Breast epithelium (tissue), 4 donors: ENCODE results near the gene GLIS1. TPM values are rescaled to one million over a fixed set of nuclear protein-coding genes. Genes with fewer than 3 reads are reported as not detected.

ENCODE experiments used
- DNase-seq, 2 donors: peaks; one replicate each; pipeline ENCODE4 v3.0.0-alpha.2; 2019; ENCODE audit warnings: low spot score in 2 of 2
- H3K27ac ChIP-seq, 2 donors: fragments of 200-600 bp; sonication (generic) in 1 of 2; one replicate each; pipeline ENCODE4 v1.5.1; 2016 to 2019; ENCODE audit warnings: mild to moderate bottlenecking in 1 of 2
- H3K27me3 ChIP-seq, 2 donors: fragments of 200-600 bp; sonication (generic) in 1 of 2; one replicate each; pipeline versions ENCODE4 v1.5.1 to v1.6.0; 2017 to 2019; ENCODE audit warnings: control low read depth in 1 of 2, mild to moderate bottlenecking in 1 of 2
- H3K36me3 ChIP-seq: fragments of 200-600 bp; one replicate; pipeline ENCODE4 v1.5.1; 2019
- H3K4me1 ChIP-seq, 2 donors: fragments of 200-600 bp; sonication (generic); one replicate each; pipeline ENCODE4 v1.5.1; 2016 to 2019; ENCODE audit warnings: control low read depth in 1 of 2
- H3K4me3 ChIP-seq, 3 donors: fragments of 200-600 bp; sonication (generic); 1 replicate in 2 of 3; 2 replicates in 1 of 3; pipeline ENCODE4 v1.5.1; 2016 to 2019; ENCODE audit warnings: mild to moderate bottlenecking in 3 of 3, moderate library complexity in 2 of 3
- H3K9me3 ChIP-seq, 2 donors: fragments of 200-600 bp; sonication (generic) in 1 of 2; one replicate each; pipeline ENCODE4 v1.5.1; 2016 to 2019; ENCODE audit warnings: control low read depth in 1 of 2
- POLR2A ChIP-seq: fragments of 450-650 bp; IDR thresholded peaks from one replicate; pipeline ENCODE4 v1.6.1; 2016; ENCODE audit warnings: antibody characterized with exemption, mild to moderate bottlenecking, moderate library complexity
- POLR2AphosphoS5 ChIP-seq, 3 donors: sonication (generic); formaldehyde crosslinking; IDR thresholded peaks; one replicate each; pipeline ENCODE4 v1.6.1; 2017; ENCODE audit warnings: antibody characterized with exemption in 3 of 3
- intact Hi-C: fragments of 100-400 bp; cut with DNase I; formaldehyde crosslinking; loops from one replicate; pipeline ENCODE4 v1.15.1; 2023; ENCODE audit warnings: low total_unique reads
- total RNA-seq, 3 donors: library from RNA; depleted of rRNA; stranded (reverse); fragments of >200 nt; gene quantifications; one replicate each; pipeline ENCODE4 v1.1.0, GENCODE V29; 2016
- TF ChIP-seq, protein P1 (sequence below), 3 donors: fragments of 450-650 bp; IDR thresholded peaks; one replicate each; pipeline ENCODE4 v1.5.1; 2016 to 2017; ENCODE audit warnings: antibody characterized with exemption in 3 of 3, mild to moderate bottlenecking in 3 of 3, moderate library complexity in 3 of 3

Gene GLIS1
- total RNA-seq, 3 donors from 2014 or later = 0.16 to 2.0 (median 0.59) TPM

- no peak for DNase-seq
- TF ChIP-seq POLR2AphosphoS5 (IDR thresholded peaks at IDR 0.05) (no peak), POLR2A (no peak)
- TF ChIP-seq, protein P1, sequence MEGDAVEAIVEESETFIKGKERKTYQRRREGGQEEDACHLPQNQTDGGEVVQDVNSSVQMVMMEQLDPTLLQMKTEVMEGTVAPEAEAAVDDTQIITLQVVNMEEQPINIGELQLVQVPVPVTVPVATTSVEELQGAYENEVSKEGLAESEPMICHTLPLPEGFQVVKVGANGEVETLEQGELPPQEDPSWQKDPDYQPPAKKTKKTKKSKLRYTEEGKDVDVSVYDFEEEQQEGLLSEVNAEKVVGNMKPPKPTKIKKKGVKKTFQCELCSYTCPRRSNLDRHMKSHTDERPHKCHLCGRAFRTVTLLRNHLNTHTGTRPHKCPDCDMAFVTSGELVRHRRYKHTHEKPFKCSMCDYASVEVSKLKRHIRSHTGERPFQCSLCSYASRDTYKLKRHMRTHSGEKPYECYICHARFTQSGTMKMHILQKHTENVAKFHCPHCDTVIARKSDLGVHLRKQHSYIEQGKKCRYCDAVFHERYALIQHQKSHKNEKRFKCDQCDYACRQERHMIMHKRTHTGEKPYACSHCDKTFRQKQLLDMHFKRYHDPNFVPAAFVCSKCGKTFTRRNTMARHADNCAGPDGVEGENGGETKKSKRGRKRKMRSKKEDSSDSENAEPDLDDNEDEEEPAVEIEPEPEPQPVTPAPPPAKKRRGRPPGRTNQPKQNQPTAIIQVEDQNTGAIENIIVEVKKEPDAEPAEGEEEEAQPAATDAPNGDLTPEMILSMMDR (IDR thresholded peaks at IDR 0.05) = no peak
- Histone ChIP-seq H3K27me3 (peaks cover 0 to 10% of the 10 kb centered on the region in 2 donors), H3K4me3 (no peak overlapping the region), H3K9me3 (no peaks in the 10 kb centered on the region), H3K4me1 (no peaks in the 10 kb centered on the region), H3K27ac (peak overlapping the region in 1 of 2 donors; percentile 61), H3K36me3 (no peaks in the 10 kb centered on the region)
- intact Hi-C loops = no loop called here
These were observed 4.2 kb downstream of the GLIS1 start for GRCh38 chr1:53734650-53735211.

DNA sequence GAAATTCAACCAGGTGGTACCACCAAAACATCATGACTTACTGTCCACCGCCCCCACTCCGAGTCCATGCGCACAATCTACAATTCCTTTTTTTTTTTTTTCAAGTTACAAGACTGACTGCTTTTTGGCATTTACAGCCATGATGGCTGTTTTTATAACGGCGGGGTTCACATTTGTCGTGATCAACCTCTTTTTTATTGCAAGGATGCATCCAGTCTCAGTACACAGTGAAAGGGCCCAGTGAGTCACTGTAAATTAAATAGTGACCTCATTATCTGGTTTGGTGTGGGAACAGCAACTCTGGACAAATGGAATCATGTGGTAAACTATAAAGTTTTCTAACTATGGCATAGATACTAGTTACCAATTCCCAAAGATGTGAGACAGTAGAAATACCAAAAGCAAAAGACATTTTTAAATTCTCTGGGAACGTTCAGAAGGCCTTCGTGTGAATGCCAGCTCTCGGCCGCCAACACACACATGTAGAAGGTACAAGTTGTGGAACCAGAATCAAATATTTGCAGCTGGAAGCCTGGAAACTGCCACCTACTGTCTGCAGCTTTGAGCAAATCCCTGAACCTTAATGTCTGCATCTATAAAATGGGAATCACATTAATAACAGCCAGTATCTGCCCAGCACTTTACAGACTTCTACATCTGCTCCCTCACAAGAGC is 4.9 kb downstream of the GLIS1 start:
- H3K27me3 ChIP-seq = peaks cover 0 to 10% of the 10 kb centered on the region in 2 donors
- H3K9me3 ChIP-seq = no peaks in the 10 kb centered on the region
- no peaks in the 10 kb centered on the region for H3K4me1 ChIP-seq
- no peak for DNase-seq
- no peak overlapping the region for H3K4me3 ChIP-seq
- TF ChIP-seq POLR2AphosphoS5 (IDR thresholded peaks at IDR 0.05) (no peak), POLR2A (no peak)
- TF ChIP-seq, protein P1 (IDR thresholded peaks at IDR 0.05) = no peak
- intact Hi-C loops = no loop called here
- H3K27ac ChIP-seq = peak overlapping the region in 1 of 2 donors; percentile 61
- H3K36me3 ChIP-seq = no peaks in the 10 kb centered on the region

- Histone ChIP-seq H3K4me3 (peak overlapping the region in 1 of 3 donors; percentile 13), H3K36me3 (no peaks in the 10 kb centered on the region), H3K27me3 (peaks cover 0 to 9% of the 10 kb centered on the region in 2 donors), H3K9me3 (no peaks in the 10 kb centered on the region), H3K27ac (peak overlapping the region in 1 of 2 donors; percentile 35), H3K4me1 (no peaks in the 10 kb centered on the region)
- DNase-seq = no peak
- TF ChIP-seq POLR2A = no peak
- TF ChIP-seq, protein P1 (IDR thresholded peaks at IDR 0.05) = no peak
- TF ChIP-seq POLR2AphosphoS5 (IDR thresholded peaks at IDR 0.05) = no peak
- intact Hi-C loops = no loop called here
These were observed 5.5 kb downstream of the GLIS1 start for GRCh38 chr1:53733447-53733931.

GRCh38 chr1:53732912-53733317 is 6.0 kb downstream of the GLIS1 start:
- Histone ChIP-seq H3K4me3 (no peak overlapping the region), H3K27ac (no peak overlapping the region), H3K27me3 (peaks cover 0 to 3% of the 10 kb centered on the region in 2 donors), H3K4me1 (no peaks in the 10 kb centered on the region), H3K9me3 (no peaks in the 10 kb centered on the region), H3K36me3 (no peaks in the 10 kb centered on the region)
- TF ChIP-seq, protein P1 (IDR thresholded peaks at IDR 0.05) = no peak
- DNase-seq = no peak
- intact Hi-C loops = no loop called here

DNA sequence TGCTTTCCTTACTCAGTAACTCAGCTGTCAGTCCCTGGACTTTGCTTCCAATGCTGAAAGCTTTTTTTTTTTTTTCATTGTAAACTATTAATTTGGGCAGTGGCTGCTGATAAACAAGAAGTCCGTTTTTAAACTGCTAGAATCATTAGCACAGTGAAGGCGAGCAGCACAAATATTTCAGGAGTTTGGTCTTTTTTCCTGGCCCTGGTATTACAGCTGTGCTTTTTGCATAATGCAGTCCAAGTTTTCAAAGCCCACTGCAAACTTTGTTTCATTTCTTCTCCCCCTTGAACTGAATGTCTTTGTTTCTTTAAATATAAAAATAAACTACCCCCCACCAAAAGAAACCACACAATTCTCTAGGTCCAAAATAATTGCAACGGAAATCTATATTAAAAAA is 6.6 kb downstream of the GLIS1 start:
- no peak for DNase-seq
- H3K9me3 ChIP-seq = no peaks in the 10 kb centered on the region
- no peaks in the 10 kb centered on the region for H3K36me3 ChIP-seq
- TF ChIP-seq POLR2AphosphoS5 (IDR thresholded peaks at IDR 0.05) = no peak
- TF ChIP-seq POLR2A = no peak
- TF ChIP-seq, protein P1 (IDR thresholded peaks at IDR 0.05) = no peak
- H3K27ac ChIP-seq = peak overlapping the region in 1 of 2 donors; percentile 16
- H3K4me3 ChIP-seq = no peak overlapping the region
- intact Hi-C loops = no loop called here
- H3K27me3 ChIP-seq = no peaks in the 10 kb centered on the region
- H3K4me1 ChIP-seq = no peaks in the 10 kb centered on the region
